Measurements from ENCODE around the gene YAP1.

YAP1 gene

GRCh38 chr11:102109896-102110760, at the start of gene YAP1:
TSS of gene YAP1 (plus strand) at chr11:102110447. CDS start at chr11:102110849, 402 bp downstream.
- DNase-seq (ENCODE audit: low read depth), result peak; percentile 24

DNA sequence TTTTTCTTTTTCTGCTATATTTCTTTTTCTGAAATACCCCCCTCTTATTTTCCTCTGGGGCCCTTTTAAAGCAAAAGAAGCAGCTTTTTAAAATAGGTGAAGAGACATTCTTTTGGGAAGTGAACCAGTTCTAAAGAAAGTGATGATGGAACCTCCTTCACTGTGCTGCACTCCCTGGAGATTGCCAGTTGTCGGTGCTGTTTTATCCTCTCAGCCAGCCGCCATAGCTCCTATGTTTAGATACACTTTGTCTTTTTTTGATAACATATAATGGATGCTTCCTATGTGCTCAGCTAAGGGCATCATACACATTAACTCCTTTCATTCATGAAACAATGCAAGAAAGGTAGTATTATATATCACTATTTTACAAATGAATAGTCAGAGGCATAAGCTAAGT, 49.0 kb upstream of the YAP1 start:
- DNase-seq (ENCODE audit: low read depth), result no peak

DNA sequence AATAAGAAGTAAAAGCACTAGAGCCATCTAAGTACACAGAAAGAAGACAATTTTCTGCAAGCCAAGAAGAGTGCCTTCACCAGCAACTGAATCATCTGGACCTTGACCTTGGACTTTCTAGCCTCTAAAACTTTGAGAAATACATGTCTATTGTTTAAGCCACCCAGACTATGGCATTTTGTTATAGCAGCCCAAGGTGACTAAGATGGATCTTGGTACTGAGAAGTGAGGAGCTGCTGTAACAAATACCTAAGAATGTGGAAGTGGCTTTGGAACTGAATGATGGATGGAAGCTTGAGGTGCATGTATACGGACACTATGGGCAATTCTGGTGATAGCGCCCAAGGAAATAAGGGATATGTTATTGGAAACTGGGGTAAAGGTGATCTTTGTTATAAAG, 48.1 kb upstream of the YAP1 start:
- DNase-seq (ENCODE audit: low read depth), result no peak

GRCh38 chr11:102064316-102064715, 45.9 kb upstream of the YAP1 start:
- no peak for DNase-seq (ENCODE audit: low read depth)

- DNase-seq (ENCODE audit: low read depth), result no peak
Observed at GRCh38 chr11:102070766-102071165, 39.5 kb upstream of the YAP1 start.

DNA sequence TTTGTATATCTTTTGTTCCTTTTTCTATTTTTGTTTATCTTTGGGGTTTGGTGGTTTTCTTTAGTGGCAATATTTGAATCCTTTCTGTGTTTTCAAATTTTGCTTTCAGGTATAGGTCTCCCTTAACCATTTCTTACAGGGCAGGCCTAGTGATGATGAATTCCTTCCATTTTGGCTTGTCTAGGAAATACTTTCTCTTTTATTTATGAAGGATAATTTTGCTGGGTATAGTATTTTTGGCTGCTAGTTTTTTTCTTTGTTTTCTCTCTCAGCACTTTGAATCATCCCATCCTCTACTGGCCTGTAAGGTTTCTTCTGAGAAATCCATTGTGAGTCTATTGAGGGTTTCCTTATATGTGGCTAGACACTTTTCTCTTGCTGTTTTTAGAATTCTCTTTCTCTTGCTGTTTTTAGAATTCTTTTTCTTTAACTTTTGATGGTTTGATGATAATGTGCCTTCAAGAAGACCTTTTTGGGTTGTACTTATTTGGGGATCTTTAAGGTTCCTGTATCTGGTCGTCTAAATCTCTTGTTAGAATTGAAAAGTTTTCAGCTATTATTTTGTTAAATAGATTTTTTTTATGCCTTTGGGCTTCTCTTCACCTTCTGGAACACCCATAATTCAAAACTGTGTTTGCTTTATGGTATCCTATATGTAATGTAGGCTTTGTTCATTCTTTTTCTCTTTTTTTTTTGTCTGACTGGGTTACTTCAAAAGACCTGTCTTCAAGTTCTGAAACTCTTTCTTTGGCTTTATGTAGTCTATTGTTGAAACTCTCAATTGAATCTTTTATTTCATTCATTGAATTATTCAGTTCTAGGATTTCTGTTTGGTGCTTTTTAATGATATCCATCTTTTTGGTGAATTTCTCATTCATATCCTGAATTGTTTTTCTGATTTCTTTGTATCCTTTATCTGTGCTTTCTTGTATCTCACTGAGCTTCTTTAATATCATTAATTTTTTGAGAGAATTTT, 38.5 kb upstream of the YAP1 start:
- DNase-seq (ENCODE audit: low read depth), result no peak

- no peak for DNase-seq (ENCODE audit: low read depth)
Observed at GRCh38 chr11:102073253-102073652, 37.0 kb upstream of the YAP1 start.

- no peak for DNase-seq (ENCODE audit: low read depth)
Observed at GRCh38 chr11:102079625-102080024, 30.6 kb upstream of the YAP1 start.

GRCh38 chr11:102081313-102081712, 28.9 kb upstream of the YAP1 start:
- no peak for DNase-seq (ENCODE audit: low read depth)

DNA sequence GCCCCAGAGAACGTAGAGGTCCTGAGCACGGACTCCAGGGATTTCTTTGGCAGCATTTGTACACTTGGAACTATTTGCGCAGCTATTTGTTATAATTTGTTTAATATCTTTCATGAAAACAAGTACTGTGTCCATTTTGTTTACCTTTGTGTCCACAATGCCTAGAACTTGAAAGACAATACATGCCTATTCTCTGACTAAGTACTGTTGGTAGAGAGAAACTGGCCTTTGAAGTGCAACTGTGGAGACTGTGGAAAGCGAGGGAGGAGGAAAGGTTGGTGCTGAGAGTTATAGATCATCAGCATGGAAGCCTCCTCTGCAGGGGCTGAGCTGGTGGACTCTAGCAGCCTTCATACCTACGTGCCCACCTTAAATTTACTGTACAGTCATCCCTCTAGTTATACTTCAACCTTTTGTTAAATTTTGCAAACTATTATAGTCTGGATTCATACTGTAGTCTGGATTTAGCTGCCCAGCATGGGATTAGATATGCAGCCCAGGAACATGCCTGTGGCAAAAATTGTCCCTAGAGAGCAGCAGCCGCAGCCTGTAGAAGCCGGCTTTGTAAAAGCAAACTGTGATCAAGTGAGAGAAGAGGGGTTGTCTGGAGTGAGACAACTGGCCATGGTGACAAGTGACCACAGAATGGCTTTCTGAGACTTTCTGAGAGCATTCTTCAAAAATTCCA, 24.2 kb upstream of the YAP1 start:
- DNase-seq (ENCODE audit: low read depth), result no peak

DNA sequence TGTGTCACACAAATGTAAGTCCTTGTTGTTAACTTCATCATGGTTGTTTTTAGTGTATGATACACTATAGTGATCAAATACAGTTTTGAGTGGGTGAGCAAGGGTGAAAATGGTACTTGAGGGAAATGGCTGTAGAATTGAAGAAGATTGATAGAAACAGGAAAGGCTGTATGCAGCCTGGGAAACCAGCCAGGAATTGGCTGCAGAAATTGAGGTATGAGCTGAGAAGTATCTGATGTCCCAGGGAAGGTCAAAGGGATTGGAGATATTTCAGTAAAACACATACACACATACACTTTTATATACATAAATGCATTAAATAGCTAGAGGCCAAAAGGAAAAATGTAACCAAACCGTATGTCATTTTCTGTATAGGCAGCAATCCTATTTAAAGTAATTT, 13.1 kb upstream of the YAP1 start:
- no peak for DNase-seq (ENCODE audit: low read depth)

DNA sequence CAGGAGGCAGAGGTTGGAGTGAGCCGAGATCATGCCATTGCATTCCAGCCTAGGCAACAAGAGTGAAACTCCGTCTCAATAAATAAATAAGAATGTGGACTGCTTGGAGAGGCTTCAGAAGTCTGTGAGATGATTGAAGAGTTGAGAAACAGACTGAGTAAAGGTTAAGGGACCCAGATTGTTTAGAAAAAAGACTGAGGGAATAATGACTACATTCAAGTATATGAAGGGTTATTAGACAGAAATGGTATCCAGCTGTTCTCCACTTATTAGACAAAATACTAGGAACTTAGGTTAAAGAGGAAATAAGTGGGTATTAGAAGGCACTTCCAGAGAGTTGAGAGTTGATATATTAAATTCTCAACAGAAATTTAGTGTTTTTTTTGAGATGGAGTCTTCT, 10.5 kb upstream of the YAP1 start:
- no peak for DNase-seq (ENCODE audit: low read depth)

GRCh38 chr11:102108734-102109440, 1.4 kb upstream of the YAP1 start:
- DNase-seq (ENCODE audit: low read depth), result no peak

- no peak for DNase-seq (ENCODE audit: low read depth)
Observed at GRCh38 chr11:102110761-102111010, 439 bp downstream of the YAP1 start.

DNA sequence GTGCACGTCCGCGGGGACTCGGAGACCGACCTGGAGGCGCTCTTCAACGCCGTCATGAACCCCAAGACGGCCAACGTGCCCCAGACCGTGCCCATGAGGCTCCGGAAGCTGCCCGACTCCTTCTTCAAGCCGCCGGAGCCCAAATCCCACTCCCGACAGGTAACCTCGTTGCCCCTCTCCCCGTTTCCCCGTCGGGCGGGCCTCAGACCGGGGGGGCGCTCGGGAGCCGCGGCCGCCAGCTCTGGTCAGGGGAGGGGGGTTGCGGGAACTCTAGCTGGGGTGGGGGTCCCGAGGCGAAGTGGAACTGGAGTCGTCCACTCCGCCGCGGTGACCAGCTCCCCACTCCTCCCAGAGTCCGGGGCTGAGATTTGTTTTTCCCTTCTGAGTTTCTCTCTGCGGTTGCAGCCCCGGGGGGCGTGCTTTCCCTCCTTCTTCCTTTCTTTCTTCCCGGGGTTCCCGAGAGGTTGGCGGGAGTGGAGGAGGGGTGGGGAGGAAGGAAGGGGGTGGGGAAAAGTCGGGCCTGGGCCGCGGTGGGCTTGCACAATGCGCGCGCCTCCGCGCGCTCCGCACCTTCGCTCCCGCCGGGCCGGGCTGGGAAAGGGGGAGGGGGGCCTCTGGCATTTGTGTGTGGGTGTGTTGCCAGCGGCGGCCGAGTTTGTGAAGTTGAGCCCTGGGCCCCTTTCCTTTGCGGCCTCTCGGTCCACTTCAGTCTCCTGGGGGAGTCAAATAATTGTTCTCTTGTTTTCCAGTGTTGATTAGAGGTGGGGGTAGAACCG, 952 bp downstream of the YAP1 start:
- DNase-seq (ENCODE audit: low read depth), result no peak

DNA sequence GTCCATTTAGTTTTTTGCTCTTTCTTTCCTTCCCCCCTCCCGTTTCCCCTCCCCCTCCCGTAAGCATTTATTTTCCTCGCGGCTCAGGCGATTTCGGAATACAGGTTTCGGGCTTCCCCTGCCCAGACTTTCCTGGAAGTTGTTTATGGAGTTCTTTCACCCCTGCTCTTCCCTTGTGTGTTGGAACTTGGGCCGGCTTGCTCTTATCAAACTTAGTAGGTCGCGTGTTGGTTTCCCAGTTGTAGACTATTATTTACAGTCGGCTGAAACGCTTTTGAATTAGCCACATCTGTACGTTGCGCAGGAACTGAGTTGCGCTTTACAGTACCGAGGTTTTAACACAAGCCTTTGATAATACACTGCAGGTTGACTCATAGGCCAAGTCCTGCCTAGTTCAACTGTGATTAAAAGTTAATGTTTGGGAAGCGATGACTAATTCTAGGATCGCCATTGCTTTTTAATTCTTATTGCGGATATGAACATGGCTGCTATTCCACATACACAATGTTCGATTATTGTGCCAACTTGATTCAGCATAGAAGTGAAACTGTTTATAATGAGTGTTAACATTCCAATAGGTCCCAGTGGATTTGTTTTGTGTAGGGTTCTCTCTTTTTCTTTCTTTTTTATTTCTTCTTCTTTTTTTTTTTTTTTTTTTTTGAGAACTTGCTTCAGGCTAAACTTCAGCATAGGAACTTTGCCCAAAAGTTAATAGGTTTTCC, 1.7 kb downstream of the YAP1 start:
- no peak for DNase-seq (ENCODE audit: low read depth)

- DNase-seq (ENCODE audit: low read depth), result no peak
Observed at GRCh38 chr11:102112509-102112821, 2.2 kb downstream of the YAP1 start.

- DNase-seq (ENCODE audit: low read depth), result no peak
Observed at GRCh38 chr11:102114032-102114431, 3.8 kb downstream of the YAP1 start.

GRCh38 chr11:102115557-102115956, 5.3 kb downstream of the YAP1 start:
- DNase-seq (ENCODE audit: low read depth), result no peak

DNA sequence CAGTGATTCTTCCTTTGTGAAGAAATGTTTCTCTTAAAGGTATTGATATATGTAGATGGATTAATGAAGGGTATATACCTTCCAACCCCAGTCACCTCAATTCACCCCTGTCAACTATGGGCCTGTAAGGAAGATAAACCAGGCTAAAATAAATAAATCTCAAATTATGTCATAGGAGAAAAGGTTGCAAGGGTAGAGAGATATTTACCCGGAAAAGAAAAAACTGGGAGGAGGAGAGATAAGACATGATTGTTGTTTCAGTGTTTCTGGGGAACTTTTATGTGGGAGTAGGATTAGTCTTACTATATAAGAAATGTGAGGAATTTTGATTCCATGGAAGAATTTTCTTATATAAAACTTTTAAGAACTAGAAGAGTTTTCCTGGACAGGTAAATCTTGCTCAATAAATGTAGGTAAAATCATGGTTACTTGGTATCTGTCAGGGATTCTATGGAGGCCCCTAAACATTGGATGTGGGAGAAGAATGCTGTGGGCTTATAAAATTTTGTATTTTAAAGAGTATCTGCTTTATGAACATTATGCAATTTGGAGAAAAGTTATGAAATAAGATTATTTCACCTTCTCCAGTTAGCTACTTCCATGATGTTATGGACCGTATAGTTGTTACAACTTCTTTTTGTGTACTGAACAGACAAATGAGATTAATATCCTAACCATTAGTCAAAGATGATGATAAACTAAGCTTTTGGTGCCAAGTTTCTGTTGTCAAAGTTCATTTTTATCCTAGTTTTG, 6.4 kb downstream of the YAP1 start:
- DNase-seq (ENCODE audit: low read depth), result no peak

Data from activated gamma-delta T cell treated with anti-CD3 and anti-CD28 coated beads, Interleukin-2, amount 50 U/mL, for 16 hours (primary cell).